Calu3 (cell line): ENCODE measurements around the gene MKLN1. TPM values are rescaled to one million over a fixed set of nuclear protein-coding genes. Genes with fewer than 3 reads are reported as not detected.

Source experiments
- BruUV-seq: library from RNA; stranded (reverse); fragments of 400-500 nt; replicated peaks from 2 replicates; lab custom pipeline; 2021; lab: Mats Ljungman, UMichigan
- CTCF ChIA-PET: fragments of 300-600 bp; sonication (Branson Sonifier 250); formaldehyde crosslinking; loops from one replicate; lab custom pipeline; 2022; ENCODE audit warnings: antibody characterized with exemption; lab: Charles Lee
- DNase-seq: peaks from one replicate; pipeline ENCODE4 v3.0.0; 2022
- H3K27ac Mint-ChIP-seq: one replicate; pipeline ENCODE4 v1.8.0; 2022; ENCODE audit warnings: mixed read lengths; ENCODE audit not compliant: unreplicated experiment
- H3K27me3 Mint-ChIP-seq: one replicate; pipeline ENCODE4 v1.8.0; 2022; ENCODE audit warnings: mixed read lengths; ENCODE audit not compliant: unreplicated experiment
- H3K36me3 Mint-ChIP-seq: one replicate; pipeline ENCODE4 v1.8.0; 2022; ENCODE audit warnings: mild to moderate bottlenecking, moderate library complexity, mixed read lengths; ENCODE audit not compliant: insufficient read depth, unreplicated experiment
- H3K4me1 Mint-ChIP-seq: one replicate; pipeline ENCODE4 v1.8.0; 2022; ENCODE audit warnings: mild to moderate bottlenecking, low read depth, mixed read lengths; ENCODE audit not compliant: unreplicated experiment
- H3K4me3 Mint-ChIP-seq: one replicate; pipeline ENCODE4 v1.8.0; 2022; ENCODE audit warnings: mild to moderate bottlenecking, low read depth, moderate library complexity, mixed read lengths; ENCODE audit not compliant: unreplicated experiment
- H3K9me3 Mint-ChIP-seq: one replicate; pipeline ENCODE4 v1.8.0; 2022; ENCODE audit warnings: low read depth, mixed read lengths; ENCODE audit not compliant: unreplicated experiment
- intact Hi-C: fragments of 100-400 bp; cut with micrococcal nuclease; formaldehyde crosslinking; loops from one replicate; pipeline ENCODE4 v1.10.0; 2022; ENCODE audit not compliant: unreplicated experiment
- total RNA-seq: library from RNA; stranded (reverse); gene quantifications from 2 replicates; pipeline ENCODE4 v1.2.3, GENCODE V29; 2022
- TF ChIP-seq, protein P1 (sequence below): fragments of 200-600 bp; IDR thresholded peaks from one replicate; pipeline ENCODE4 v1.8.0; 2022; ENCODE audit warnings: antibody characterized with exemption; ENCODE audit not compliant: unreplicated experiment

Gene MKLN1
- total RNA-seq, 1 experiment from 2014 or later, result 47.1 TPM

DNA sequence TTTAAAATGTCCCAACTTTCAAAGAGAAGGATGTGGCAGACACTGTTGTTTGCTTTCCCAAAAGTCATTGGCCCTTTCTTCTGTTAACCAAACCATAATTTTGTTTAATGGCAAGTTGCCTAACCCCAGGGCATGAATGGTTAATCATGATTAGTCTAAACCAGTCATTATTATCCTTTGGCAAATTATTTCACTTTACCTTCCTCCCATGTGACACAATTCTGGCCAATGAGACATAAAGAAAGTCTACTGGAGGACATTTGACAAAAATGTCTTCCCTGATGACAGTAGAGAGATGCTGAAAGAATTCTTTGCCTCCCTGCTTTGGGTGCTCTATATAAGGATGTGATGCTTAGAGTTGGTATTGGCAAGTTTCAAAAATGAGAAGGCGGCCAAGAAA is 126.8 kb downstream of the MKLN1 start:
- TF ChIP-seq, protein P1, sequence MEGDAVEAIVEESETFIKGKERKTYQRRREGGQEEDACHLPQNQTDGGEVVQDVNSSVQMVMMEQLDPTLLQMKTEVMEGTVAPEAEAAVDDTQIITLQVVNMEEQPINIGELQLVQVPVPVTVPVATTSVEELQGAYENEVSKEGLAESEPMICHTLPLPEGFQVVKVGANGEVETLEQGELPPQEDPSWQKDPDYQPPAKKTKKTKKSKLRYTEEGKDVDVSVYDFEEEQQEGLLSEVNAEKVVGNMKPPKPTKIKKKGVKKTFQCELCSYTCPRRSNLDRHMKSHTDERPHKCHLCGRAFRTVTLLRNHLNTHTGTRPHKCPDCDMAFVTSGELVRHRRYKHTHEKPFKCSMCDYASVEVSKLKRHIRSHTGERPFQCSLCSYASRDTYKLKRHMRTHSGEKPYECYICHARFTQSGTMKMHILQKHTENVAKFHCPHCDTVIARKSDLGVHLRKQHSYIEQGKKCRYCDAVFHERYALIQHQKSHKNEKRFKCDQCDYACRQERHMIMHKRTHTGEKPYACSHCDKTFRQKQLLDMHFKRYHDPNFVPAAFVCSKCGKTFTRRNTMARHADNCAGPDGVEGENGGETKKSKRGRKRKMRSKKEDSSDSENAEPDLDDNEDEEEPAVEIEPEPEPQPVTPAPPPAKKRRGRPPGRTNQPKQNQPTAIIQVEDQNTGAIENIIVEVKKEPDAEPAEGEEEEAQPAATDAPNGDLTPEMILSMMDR, result no peak
- BruUV-seq, result no TSS peak
- Mint-ChIP-seq H3K36me3 (peaks cover 14% of the 10 kb centered on the region), H3K4me1 (peaks cover 51% of the 10 kb centered on the region), H3K27me3 (no peaks in the 10 kb centered on the region), H3K4me3 (no peak overlapping the region), H3K27ac (peak overlapping the region; percentile 42), H3K9me3 (no peaks in the 10 kb centered on the region)
- CTCF ChIA-PET, result no interaction called here
- no peak for DNase-seq
- intact Hi-C loops, result no loop called here

DNA sequence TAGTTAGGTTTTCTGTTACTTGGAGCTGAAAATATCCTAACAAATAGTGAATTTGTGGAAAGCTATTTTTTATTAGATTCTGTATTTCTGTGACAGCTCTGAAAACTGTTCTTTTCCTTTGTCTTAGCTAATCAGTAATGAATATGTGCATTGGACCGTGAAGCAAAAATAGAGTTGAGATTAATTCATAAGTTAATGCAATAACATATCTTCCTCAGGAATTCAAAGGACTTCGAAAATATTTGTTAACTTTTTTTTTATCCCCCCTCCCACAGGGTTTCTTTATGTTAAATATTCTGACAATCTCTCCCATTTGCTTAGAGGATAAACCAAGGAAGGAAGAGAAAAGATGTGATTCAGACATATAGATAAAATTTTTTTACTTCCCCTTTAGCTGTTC is 127.3 kb downstream of the MKLN1 start:
- Mint-ChIP-seq H3K4me1 (peaks cover 56% of the 10 kb centered on the region), H3K4me3 (no peak overlapping the region), H3K9me3 (no peaks in the 10 kb centered on the region), H3K36me3 (peaks cover 10% of the 10 kb centered on the region), H3K27ac (peak overlapping the region; percentile 81), H3K27me3 (no peaks in the 10 kb centered on the region)
- CTCF ChIA-PET, result interaction anchor here (0.7 kb wide), 1 partner anchor 54 kb away, joined by 3 read pairs; no protein-coding TSS in a partner anchor
- TF ChIP-seq, protein P1, result no peak
- intact Hi-C loops, result no loop called here
- no peak for DNase-seq
- BruUV-seq, result no TSS peak

DNA sequence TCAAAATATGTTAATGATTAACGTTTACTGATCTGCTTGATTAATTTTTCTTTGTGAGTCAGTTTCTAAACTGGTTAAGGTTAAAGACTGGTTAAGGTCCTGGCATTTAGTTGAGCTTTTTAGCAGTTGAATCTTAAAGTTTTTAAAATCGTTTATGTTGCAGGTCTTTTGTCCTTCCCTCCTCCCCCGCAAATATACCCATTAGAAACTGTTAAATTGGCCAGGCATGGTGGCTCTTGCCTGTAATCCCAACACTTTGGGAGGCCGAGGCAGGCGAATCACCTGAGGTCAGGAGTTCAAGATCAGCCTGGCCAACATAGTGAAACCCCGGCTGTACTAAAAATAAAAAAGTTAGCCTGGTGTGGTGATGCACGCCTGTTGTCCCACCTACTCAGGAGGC is 127.9 kb downstream of the MKLN1 start:
- DNase-seq, result no peak
- H3K4me3 Mint-ChIP-seq, result peak overlapping the region; percentile 52
- H3K4me1 Mint-ChIP-seq, result peaks cover 60% of the 10 kb centered on the region
- H3K9me3 Mint-ChIP-seq, result no peaks in the 10 kb centered on the region
- TF ChIP-seq, protein P1, result no peak
- CTCF ChIA-PET, result interaction anchor here (0.6 to 0.7 kb wide), 2 partner anchors 53 to 296 kb away, joined by 3 read pairs; no protein-coding TSS in a partner anchor
- H3K36me3 Mint-ChIP-seq, result peaks cover 10% of the 10 kb centered on the region
- BruUV-seq, result no TSS peak
- H3K27me3 Mint-ChIP-seq, result no peaks in the 10 kb centered on the region
- intact Hi-C loops, result no loop called here
- peak overlapping the region; percentile 81 for H3K27ac Mint-ChIP-seq

DNA sequence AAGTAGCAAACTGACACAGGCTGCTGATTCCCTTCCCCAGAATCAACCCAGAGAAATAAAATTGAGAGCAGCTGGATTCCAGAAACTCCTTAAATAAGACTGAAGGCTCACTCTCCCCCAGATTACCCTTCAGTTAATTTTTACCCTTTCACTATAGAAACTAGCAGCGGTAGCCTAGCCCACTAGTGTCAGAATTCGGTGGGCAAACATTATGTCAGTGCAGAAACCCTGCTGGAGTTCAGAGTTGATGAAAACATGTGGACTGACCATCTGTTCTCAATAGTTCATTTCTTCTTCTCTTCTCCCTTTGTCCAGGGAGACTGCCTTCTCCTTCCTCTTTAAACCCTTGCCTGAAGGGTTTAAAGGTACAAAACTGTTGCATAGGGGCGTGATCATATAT is 128.7 kb downstream of the MKLN1 start:
- CTCF ChIA-PET, result no interaction called here
- no peak overlapping the region for H3K4me3 Mint-ChIP-seq
- peak overlapping the region; percentile 89 for H3K27ac Mint-ChIP-seq
- DNase-seq, result no peak
- H3K4me1 Mint-ChIP-seq, result peaks cover 60% of the 10 kb centered on the region
- TF ChIP-seq, protein P1, result no peak
- H3K27me3 Mint-ChIP-seq, result no peaks in the 10 kb centered on the region
- peaks cover 10% of the 10 kb centered on the region for H3K36me3 Mint-ChIP-seq
- no peaks in the 10 kb centered on the region for H3K9me3 Mint-ChIP-seq
- BruUV-seq, result no TSS peak
- intact Hi-C loops, result no loop called here
